GM21825 (cell line): Measurements from ENCODE around the gene SGK1.
"Not testable (repeated sequence)": the region's sequence is repeated elsewhere in the genome, so short reads cannot be mapped to it uniquely, and the experiment has no call there.

Source experiments
- ATAC-seq: cut with Tn5 transposase; IDR thresholded peaks from one replicate; pipeline ENCODE4 v1.9.1; 2021; ENCODE audit warnings: mild to moderate bottlenecking, moderate library complexity; ENCODE audit not compliant: unreplicated experiment

Gene SGK1

GRCh38 chr6:134193536-134194498, 124.1 kb downstream of the SGK1 start:
- ATAC-seq, result no peak

GRCh38 chr6:134192609-134193008, 125.3 kb downstream of the SGK1 start:
- not testable (repeated sequence) for ATAC-seq

GRCh38 chr6:134190883-134191282, 127.0 kb downstream of the SGK1 start:
- no peak for ATAC-seq

DNA sequence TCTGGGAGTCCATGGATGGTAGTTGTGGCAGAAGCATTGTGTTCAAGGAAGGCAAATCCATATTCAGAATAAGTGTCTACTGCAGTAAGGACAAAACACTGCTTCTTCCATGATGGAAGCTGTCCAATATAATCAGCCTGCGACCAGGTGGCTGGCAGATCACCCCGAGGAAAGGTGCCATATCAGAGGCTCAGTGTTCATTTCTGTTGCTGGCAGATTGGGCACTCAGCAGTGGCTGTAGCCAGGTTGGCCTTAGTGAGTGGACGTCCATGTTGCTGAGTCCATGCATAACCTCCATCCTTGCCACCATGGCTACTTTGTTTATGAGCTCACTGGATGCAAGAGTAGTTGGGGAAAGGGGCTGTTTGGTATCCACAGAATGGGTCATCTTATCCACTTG, 130.2 kb downstream of the SGK1 start:
- no peak for ATAC-seq

DNA sequence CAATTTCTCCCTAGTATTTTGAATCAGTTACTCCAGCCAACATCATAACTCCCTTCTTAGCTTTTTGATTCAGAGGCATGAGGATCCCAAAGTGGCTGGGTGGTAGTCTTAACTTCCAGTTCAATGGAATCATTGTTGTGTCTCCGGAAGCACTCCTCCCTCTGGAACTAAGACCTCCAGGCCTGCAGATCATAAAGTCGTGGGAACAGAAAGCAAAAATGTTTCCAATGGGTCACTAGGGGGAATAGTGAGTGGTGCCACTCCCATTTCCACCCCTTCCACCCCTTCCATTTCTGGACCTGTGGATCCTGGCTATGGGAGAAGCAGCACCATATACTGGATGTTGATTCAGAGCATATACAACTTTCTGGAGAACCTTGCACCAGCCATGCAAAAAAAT, 130.8 kb downstream of the SGK1 start:
- no peak for ATAC-seq

DNA sequence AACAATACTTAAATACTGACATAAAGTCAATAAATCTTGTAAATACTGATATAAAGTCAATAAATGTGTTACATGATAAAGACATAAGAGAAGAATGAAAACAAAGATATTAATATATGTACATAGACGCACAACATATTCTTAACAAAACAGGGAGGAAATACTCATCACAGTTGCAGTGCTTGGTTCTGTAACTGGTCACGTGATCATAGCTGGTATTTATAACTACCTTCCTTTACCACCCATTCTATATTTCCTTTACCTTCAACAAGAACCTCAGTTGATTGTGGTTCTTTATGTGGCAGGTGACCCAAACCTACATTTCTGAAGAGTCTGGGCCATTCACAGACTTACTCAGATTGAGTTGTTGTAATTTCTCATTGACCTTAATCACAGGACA, 131.6 kb downstream of the SGK1 start:
- no peak for ATAC-seq

- ATAC-seq, result no peak
Observed at GRCh38 chr6:134185277-134185676, 132.6 kb downstream of the SGK1 start.

GRCh38 chr6:134183844-134184243, 134.1 kb downstream of the SGK1 start:
- ATAC-seq, result no peak

DNA sequence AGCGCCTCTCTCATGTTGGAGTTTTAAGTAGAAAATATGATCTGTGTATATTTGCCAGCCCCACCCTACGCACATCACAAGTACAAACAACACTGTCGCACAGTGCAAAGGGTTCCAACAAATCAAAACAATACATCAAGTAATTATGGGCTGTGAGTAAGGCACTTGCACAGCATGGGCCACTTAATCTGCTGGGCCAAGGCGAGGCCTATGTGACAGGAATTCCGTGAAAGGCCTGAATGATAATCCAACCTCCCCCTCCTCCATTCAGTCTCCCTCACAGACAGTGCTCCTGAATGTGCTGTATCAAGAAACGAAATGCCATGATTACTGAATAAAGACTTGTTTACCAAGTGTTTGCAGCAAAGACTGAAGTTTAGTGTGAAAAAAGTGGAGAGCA, 135.4 kb downstream of the SGK1 start:
- no peak for ATAC-seq

GRCh38 chr6:134181726-134182125, 136.2 kb downstream of the SGK1 start:
- ATAC-seq, result not testable (repeated sequence)

- ATAC-seq, result not testable (repeated sequence)
Observed at GRCh38 chr6:134181251-134181650, 136.7 kb downstream of the SGK1 start.

- not testable (repeated sequence) for ATAC-seq
Observed at GRCh38 chr6:134180540-134180939, 137.4 kb downstream of the SGK1 start.

DNA sequence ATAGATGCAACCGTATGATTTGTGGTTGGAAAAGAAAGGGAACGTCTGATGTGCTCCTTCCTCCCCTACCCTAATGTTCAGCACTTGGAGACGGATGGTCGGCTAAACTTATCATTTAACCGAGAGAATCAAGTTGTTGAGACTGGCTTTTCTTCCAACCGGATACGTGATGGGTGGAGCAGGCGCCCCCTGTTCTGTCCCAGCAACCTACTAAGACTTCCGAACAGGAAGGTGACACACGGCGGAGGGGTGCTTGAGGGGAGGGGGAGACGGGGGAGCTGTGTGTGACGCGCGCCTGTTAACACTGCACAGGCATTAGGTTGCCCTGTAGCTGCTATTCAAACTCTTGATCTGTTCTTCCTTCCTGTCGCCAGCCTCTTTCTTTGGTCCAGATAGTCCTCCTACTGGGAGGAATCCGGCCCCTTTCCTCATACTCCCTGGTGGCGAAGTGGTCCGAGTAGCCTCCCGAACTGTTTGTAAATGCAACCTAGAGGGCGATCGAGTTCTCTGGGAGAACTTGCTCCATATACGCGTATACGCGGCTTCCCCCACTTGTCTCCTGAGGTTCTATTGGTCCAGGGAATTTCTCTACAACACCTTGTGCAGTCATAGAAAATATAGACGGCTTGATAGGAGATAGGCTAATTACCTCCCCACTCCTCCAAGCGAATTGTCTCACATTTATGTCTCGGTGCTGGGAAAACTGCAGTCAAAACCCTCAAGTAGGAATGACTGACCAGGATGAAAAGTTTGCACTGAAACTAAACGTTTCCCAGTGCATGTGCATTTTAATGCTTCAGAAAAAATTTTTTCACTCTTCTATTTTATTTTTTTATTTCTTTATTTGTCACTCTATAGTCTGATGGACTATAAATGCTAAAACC, 139.5 kb downstream of the SGK1 start:
- ATAC-seq, result no peak

DNA sequence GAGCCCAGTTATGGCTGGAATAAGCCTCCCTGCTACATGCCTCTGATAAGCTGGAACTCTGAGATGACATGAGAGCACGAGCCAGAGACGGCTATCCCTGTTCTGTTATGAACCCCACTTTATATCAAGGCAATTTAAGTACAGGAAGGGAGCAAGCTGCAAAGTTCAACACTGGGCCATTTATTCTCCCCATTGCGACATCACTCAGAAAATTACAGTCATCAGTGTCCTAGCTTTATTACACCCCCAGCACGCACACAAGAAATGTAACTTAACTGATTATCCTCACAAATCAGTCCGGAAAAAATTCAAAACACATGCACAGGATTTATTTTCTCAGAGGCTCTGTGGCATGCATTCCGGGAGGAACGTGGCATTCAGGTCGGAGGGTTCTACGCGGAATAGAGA, 140.2 kb downstream of the SGK1 start:
- no peak for ATAC-seq

- ATAC-seq, result no peak
Observed at GRCh38 chr6:134177236-134177635, 140.7 kb downstream of the SGK1 start.

DNA sequence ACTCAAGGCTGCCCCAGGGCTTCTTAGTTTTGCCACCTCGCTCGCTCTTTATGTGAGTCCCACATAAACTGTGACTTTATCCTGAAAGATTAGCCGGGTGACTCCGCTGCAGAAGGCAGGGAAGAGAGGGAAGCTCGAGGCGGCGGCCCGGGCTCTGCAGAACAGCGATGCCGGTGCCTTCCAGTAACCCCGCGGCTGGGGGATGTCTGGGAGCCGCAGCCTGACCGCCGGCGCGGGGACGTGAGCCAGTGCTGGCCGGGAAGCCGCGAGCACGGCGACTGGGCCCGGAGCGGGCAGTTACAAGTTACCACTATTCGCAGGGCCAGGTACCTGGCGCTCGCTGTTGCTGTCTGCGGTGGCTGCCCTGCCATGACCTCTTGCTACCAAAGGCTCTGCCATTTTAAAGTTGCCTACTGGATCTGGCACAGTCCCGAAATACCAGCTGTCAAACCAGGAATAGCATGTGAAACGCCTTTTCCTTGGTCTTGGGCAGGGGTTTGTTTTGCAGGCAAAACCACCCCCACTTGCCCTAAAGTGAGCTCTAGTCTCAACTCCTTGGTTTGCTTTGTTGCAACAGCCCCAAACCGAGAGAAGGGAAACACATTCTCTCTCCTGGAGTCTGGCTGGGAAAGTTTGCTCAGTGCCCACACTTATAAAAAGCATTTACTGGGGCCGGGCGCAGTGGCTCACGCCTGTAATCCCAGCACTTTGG, 141.5 kb downstream of the SGK1 start:
- no peak for ATAC-seq

DNA sequence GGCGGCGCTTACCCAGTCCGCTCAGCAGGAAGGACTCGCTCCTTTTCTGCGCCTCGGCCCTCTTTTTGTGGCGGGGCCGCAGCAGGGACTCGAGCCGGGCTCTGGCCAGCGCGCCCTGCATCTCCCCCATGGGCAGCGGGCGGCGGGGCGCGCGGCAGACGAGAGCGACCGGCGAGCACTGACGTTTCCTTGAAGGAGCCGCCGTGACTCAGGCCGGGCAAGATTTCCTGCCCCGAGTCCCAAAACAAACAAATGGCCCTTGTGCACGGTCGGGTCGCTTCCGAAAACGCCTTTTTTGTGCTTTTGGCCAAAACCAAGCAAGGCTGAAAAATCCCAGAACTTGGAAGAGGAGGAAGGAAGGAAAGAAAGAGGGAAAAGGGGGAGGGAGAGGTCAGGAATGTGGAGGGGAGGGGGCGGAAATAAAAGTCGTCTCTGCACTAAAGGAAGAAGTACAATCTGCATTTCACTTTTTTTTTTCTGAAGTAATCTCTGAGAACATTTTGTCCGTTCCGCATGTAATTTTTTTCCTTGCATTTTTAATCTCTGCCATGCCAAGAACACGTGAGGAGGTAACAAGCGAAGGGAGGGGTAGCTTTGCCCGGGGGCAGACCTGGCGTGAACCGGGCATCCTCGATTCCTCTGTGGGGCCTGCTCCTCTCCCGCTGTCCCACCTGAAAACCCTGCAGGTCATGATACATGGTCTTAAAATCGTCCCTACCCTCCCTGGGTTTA, 142.2 kb downstream of the SGK1 start:
- peak; percentile 12 for ATAC-seq

DNA sequence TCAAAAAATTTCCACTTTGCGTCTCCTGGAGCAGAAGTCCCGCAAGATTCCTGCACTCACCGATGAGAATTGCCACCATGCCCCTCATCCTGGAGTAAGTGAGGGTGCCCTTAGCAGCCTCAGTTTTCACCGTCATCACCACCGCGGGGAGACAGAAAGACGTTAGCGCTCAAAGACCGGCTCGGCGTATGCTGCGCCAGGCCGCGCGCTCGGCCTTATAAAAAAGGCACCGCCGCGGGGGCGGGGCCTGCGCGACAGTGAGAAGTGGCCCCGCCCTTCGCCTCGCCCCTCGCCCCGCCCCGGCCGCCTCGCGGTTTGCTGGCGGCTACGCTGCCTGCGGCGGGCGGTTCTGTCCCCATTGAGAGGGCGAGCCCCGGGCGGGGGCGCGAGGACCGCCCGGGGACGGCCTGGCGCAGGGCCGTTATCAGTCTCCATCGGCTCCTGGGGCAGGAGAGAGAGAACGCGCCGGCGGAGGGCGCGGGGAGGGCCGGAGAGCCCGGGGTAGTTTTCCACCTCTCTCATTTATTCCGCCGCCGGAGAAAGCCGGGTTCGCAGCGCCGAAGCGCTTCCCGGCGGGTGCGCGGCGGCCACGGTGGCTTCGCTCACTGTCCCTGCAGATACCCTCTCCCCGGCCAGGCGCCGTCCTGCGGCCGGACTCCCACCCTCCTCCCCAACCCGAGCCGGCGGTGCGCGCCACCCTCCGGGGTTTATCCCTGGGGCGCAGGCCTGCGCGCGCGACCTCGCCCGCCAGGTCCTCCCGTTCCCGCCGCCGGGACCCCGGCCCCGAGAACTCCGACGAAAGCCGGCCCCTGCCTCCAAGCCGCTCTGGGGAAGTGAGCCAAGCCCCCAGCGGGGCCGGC, 143.0 kb downstream of the SGK1 start:
- peak; percentile 74 for ATAC-seq

- no peak for ATAC-seq
Observed at GRCh38 chr6:134173936-134174671, 143.8 kb downstream of the SGK1 start.
